Measurements from ENCODE around the gene ABCC1. TPM values are rescaled to one million over a fixed set of nuclear protein-coding genes. Genes with fewer than 3 reads are reported as not detected.

Gene ABCC1
- total and polyA plus RNA-seq, 2 of the 4 experiments (the other 2 are of a cell fraction) = 39.4 to 66.0 TPM

- Histone ChIP-seq H3K14ac (replicated peaks; ENCODE audit: low read depth, low read length) (no peak overlapping the region), H3K4me3 (ENCODE audit: insufficient read depth, low read depth, low read length) (no peak overlapping the region), H3K4me2 (ENCODE audit: low read depth, low read length) (no peak overlapping the region), H2BK20ac (ENCODE audit: low read depth, low read length) (peak overlapping the region; percentile 20), H3K18ac (ENCODE audit: low read depth, low read length) (no peak overlapping the region), H2BK5ac (ENCODE audit: low read depth, low read length, poor library complexity, severe bottlenecking) (no peak overlapping the region), H3K4ac (ENCODE audit: low read depth, low read length) (peak overlapping the region; percentile 39; the same call in 1 of the 2 replicates), H2BK15ac (ENCODE audit: low read depth, low read length) (0 out of 3 replicates have a peak overlapping the region, but pooled peaks have one; percentile 18), H3K56ac (ENCODE audit: extremely low read depth, insufficient read depth, low read length) (no peak overlapping the region), H4K20me1 (ENCODE audit: insufficient read depth, low read length) (no peaks in the 10 kb centered on the region), H2AFZ (replicated peaks; ENCODE audit: low read length, poor library complexity) (no peak overlapping the region), H4K8ac (ENCODE audit: low read depth in 2 of 2, low read length in 2 of 2) (peak overlapping the region in 1 of 2 experiments; percentile 21; a peak in 1 of 4 replicates), H3K4me1 (ENCODE audit: control insufficient read depth, insufficient read depth, low read length) (peaks cover 13% of the 10 kb centered on the region), H3K79me1 (ENCODE audit: low read depth in 1 of 2, low read length in 2 of 2) (peaks cover 0 to 4% of the 10 kb centered on the region in 2 experiments; a peak in 1 of 4 replicates), H3K23ac (ENCODE audit: low read depth, low read length) (no peak overlapping the region), H2BK120ac (ENCODE audit: low read depth, low read length) (peak overlapping the region; percentile 28; the same call in 1 of the 2 replicates), H2AK5ac (ENCODE audit: low read depth, low read length) (no peak overlapping the region; the same call in 1 of the 2 replicates), H2AK9ac (replicated peaks; ENCODE audit: low read depth, low read length, poor library complexity) (no peak overlapping the region), H3K9me3 (ENCODE audit: control insufficient read depth, insufficient read depth, low read length) (no peaks in the 10 kb centered on the region), H3K27me3 (ENCODE audit: control insufficient read depth, insufficient read depth, low read length) (no peaks in the 10 kb centered on the region), H4K91ac (ENCODE audit: insufficient read depth, low read depth, low read length) (no peak overlapping the region), H3K27ac (ENCODE audit: insufficient read depth, low read length) (no peak overlapping the region), H3K9ac (ENCODE audit: low read depth, low read length) (no peak overlapping the region), H3K36me3 (ENCODE audit: control insufficient read depth, insufficient read depth, low read length) (no peaks in the 10 kb centered on the region), H3K9me1 (ENCODE audit: insufficient read depth, low read length) (peaks cover 7% of the 10 kb centered on the region; the same call in 1 of the 2 replicates), H4K5ac (ENCODE audit: low read depth, low read length) (no peak overlapping the region)
- ATAC-seq (ENCODE audit: low read depth) (no peak), DNase-seq (no peak)
- WGBS, 2 experiments (ENCODE audit: extremely low coverage in 2 of 2, insufficient read length in 1 of 2) = 100% methylated on average over 2 of the region's 6 CpGs; no CpG with 5 or more reads in 1 of the 2 experiments
- CTCF ChIA-PET = no interaction called here
- in situ Hi-C loops (cut with MboI; ENCODE audit: low sequenced_read_pairs) = no loop called here
- no TSS peak for BruUV-seq (replicated peaks)
- intact Hi-C loops (cut with micrococcal nuclease) = loop anchor here (10.0 kb wide), 1 partner anchor 168 kb away; no protein-coding TSS in a partner anchor
- no peak for TF ChIP-seq MAZ (IDR thresholded peaks at IDR 0.05; ENCODE audit: borderline replicate concordance, low read depth, low read length)
- no peak for TF ChIP-seq RCOR1 (IDR thresholded peaks at IDR 0.05; ENCODE audit: insufficient replicate concordance, low read length)
- dilution Hi-C loops (cut with HindIII; ENCODE audit: low sequenced_read_pairs, unreplicated experiment) = no loop called here
- POLR2A ChIA-PET (ENCODE audit: unreplicated experiment) = no interaction called here
Observed at GRCh38 chr16:15942931-15943690, 6.3 kb upstream of the ABCC1 start.

Measured in IMR-90 (cell line).